SK-N-SH (cell line): ENCODE measurements around the gene DLG2.

Experiments
- JUND ChIP-seq: IDR thresholded peaks from 2 replicates; pipeline ENCODE4 v1.4.0; 2012
- NFIC ChIP-seq: IDR thresholded peaks from 2 replicates; pipeline ENCODE4 v1.4.0; 2012; ENCODE audit warnings: borderline replicate concordance
- POLR2AphosphoS5 ChIP-seq: IDR thresholded peaks from 2 replicates; pipeline ENCODE4 v1.6.1; 2012; ENCODE audit warnings: low read depth, low read length
- RAD21 ChIP-seq: IDR thresholded peaks from 2 replicates; pipeline ENCODE4 v1.6.1; 2012; ENCODE audit warnings: mild to moderate bottlenecking, low read length
- TF ChIP-seq, protein P1 (sequence below): fragments of 200-600 bp; sonication (generic); IDR thresholded peaks from 2 replicates; pipeline ENCODE4 v1.6.1; 2017; ENCODE audit warnings: antibody characterized with exemption, mild to moderate bottlenecking, moderate library complexity

DNA sequence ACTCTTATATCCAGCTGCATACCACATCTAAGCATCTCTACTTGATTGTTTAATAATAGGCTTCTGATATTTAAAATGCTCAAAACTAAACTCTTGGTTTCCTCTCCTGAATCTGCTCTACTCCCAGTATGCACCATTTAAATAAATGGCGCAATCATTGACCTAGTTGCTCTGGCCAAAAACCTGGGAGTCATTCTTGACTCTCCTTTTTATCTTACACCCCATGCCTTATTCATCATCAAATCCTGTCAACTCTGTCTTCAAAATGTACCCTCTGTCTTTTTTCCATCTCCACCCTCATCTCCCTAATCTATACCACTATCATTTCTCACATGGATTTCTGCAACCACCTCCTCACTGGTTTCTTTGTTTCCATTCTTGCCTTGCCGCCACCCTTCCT, 1941.4 kb downstream of the DLG2 start:
- TF ChIP-seq, protein P1, sequence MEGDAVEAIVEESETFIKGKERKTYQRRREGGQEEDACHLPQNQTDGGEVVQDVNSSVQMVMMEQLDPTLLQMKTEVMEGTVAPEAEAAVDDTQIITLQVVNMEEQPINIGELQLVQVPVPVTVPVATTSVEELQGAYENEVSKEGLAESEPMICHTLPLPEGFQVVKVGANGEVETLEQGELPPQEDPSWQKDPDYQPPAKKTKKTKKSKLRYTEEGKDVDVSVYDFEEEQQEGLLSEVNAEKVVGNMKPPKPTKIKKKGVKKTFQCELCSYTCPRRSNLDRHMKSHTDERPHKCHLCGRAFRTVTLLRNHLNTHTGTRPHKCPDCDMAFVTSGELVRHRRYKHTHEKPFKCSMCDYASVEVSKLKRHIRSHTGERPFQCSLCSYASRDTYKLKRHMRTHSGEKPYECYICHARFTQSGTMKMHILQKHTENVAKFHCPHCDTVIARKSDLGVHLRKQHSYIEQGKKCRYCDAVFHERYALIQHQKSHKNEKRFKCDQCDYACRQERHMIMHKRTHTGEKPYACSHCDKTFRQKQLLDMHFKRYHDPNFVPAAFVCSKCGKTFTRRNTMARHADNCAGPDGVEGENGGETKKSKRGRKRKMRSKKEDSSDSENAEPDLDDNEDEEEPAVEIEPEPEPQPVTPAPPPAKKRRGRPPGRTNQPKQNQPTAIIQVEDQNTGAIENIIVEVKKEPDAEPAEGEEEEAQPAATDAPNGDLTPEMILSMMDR = no peak
- TF ChIP-seq JUND (no peak), NFIC (no peak), POLR2AphosphoS5 (no peak), RAD21 (no peak)
